A204.1 (cell line): ENCODE data around the gene OR6B1.

Experiments used
- FAIRE-seq: peaks from 2 replicates; lab custom pipeline; 2012; peaks lifted over from hg19 to GRCh38; lab: Jason Lieb, UNC

OR6B1 gene

DNA sequence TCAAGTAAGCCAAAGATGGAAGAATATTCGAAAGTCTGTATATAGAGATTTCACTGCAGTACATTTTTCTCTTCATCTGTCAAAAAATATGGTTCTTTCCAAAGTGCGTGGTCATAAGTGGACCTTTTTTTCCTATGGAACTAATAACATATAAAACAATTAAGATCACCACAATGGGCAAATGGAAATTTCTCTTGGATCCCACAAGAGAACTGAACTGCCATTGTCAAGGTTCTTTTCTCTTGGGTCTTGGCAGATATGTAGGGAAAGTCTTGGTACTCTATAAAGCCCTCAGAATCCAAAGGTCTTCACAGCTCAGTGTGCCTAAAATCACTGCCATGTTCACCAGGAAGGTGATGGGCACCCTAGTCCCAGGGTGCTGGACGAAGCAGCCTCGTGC lies at the start of gene OR6B1:
Gene OR6B1, plus strand, starts transcription at position 301 of the 400 bp plus-strand sequence. CDS start 3,677 bp downstream, outside the sequence.
- no peak for FAIRE-seq

DNA sequence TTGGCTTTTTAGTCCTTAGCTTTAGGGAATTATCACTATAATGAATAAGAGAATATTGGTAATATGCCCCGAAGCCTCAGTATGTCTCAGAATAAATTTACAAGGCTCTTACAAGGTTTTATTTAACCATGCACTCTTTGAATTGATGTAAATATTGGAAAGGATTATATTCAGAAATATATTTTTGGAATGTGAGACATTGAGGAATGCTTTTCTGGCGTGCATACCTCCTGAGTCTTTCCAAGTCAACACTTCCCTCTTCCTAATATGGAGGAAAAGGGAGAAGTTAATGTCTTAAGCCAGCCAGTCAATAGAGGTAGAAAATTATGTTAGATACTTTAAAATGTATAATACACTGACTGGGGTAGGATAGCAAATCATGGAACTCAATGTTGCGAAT lies 46.7 kb upstream of the OR6B1 start:
- no peak for FAIRE-seq

DNA sequence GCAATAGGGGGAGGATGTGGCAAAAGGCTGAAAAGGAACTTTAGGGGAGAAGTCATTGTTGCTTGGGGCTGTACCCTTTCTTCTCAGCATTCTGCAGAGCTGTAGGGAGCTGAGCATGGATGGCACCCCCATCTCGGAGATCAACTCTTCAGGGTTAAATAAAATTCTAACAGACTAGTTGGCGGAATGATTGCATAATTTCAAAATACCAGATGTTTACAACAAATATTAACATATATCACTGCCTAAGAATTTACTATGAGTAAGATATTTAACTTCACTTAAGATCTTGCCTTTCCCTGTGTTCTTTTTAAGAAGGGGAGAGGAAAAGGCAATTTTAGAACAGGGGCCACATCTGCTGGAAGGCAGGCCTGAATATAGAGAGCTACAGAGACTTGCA lies 46.0 kb upstream of the OR6B1 start:
- no peak for FAIRE-seq

DNA sequence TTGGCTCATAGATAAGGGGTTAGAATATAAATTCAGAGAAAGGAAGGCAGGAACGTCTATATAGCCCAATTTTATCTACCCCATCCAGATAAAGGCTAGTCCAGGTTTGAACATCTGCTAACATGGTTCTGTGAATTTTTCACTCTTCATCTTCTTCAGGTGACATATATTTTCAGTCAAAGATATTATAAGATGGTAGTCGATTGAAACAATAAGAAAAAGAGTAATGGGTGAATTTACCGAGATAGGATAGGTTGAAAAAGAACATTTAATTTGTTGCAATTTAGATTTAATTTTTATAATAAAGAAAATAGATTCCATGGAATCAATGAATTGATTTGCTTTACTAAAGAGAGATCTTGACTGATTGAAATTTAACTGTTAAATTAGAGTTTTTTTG lies 45.6 kb upstream of the OR6B1 start, which contains the start of gene OR2F1:
Gene OR2F1, plus strand, starts transcription at position 301 of the 400 bp plus-strand sequence. CDS start 5,127 bp downstream, outside the sequence.
- FAIRE-seq: peak; percentile 47

DNA sequence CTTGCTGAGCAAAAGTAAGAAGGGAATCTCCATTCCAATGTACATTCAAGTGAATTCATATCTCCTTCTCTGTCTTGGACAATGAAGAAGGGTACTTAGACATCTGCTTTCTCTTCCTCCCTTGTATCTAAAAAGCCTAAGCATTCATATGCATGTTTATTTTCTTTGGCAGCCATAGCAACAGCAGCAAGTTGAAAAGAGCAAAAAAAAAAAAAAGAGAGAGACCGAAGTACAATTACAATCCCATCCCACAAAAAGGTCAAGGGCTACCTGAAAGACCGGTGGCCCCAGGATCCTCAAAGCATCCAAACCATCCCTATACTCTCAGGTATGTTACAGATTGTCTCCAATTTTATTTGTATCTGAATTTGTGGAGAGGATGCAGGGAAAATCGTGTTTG lies 41.3 kb upstream of the OR6B1 start:
- no peak for FAIRE-seq

DNA sequence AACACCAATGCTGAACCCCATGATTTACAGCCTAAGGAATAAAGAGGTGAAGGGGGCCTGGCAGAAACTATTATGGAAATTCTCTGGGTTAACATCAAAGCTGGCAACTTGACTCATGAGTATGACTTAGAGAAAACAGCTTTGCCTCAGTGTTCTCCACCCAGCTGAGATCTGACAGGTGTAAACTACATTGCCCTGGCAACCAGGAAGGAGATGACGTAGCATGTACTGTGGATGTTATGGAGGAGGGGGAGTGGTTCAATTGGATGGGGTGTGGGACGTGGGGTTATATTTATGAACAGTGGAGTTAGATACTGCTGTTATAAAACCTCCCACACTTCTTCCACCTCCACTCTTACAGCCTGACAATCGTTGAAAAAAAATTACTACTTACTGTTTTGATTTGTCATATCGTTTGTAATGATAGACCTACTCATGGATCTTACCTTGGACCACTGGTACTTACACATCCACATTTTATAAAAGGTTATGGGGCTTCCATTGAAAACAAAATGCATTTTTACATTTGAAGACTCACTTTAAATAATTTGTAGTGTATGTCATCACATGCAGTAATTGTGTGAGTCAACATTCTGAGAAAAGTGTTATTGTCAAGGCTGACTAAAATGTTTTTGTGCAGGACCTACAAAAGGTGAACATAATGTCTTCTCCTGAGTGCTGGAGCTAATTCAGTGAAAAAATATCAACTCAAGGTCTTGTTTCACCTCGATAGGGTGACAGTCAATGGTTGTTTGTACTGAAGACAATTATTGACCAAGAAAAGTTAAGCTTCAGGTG lies 39.1 kb upstream of the OR6B1 start:
- FAIRE-seq: no peak

DNA sequence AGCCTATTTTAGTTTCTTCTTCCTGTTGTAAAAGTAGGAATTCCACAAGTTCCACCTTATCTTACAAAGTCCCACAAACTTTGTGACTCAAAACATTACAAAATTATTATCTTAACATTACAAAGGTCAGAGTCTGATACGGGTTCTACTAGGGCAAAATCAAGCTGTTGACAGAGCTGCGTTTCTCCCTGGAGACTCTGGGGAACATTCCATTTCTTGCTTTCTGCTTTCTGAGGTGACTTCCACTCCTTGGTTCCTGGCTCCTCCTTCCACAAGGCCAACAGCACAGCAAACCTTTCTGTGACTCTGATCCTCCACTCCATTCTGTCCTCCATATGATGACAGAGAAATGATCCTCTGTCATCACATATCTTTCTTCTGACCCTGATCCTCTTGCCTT lies 34.8 kb upstream of the OR6B1 start:
- no peak for FAIRE-seq

DNA sequence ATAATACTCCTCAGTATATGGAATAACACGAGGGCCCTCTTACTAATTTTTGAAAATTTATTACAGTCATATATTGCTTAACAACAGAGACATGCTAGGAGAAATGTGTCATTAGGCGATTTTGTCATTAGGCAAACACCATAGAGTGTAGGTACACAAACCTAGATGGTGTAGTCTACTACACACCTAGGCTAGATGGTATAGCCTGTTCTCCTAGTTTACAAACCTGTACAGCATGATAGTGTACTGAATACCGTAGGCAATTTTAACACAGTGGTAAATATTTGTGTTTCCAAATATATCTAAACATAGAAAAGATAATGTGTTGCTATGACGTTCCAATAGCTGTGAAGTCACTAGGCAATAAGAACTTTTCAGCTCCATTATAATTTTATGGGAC lies 32.7 kb upstream of the OR6B1 start:
- no peak for FAIRE-seq

DNA sequence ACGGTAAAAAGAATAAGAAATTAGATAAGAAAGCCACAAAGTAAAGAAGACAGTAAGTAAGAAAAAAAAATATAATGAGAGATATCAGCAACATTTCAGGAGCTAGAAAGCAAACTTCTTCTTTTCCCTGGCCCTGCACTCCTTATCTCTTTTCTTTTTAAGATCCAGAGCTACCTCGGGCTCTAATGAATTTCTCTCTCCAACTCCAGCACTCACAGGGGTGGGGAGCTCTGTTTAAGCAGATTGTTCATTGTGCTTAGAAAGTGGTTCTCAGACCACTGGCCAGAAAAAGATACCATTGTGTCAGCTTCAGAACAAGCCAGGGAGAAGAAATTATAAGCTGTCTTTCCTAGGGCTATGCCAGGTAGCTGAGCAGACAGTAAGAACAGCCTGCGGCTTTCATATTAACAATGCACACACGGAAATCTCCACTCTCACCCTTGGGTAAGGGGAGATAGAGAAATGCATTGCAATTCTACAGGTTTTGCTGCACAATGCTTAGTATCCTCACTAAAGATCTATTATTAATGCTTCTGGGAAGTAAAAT lies 26.2 kb upstream of the OR6B1 start:
- no peak for FAIRE-seq

DNA sequence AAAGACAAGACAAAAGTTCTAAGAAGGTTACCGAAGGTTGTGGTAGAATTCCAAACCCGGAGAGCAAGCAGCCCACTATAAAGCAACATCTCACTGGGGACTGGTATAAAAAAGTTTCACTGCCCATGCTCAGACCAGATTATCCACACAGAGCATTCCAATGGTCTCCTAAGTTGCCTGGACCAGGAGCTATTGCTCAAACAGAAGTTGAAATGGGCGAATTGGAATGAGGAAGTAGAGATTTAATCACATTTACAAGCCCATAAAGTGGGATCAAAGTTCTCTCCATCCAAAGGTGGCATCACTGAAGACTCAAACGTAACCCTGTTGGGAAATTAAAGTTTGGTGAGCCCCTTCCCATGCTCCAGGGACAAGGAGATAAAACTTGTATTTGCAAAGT lies 25.7 kb upstream of the OR6B1 start:
- FAIRE-seq: no peak

DNA sequence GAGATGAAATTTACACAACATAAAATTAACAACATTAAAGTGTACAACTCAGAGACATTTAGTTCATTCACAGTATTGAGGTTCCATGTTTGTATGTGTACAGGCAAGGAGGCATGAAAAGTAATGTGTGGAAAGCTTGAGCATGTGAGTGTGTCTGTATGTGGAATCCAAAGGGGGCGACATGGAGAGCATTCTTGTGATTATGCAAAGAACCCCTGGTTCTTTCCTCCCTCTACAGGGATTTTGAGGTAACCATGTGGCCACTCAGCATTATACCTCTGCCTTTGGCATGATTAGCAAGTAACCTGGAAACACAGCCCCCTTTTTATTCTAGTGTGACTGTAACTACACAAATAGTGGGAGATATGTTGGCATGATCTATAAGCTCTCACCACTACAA lies 24.5 kb upstream of the OR6B1 start:
- FAIRE-seq: no peak

DNA sequence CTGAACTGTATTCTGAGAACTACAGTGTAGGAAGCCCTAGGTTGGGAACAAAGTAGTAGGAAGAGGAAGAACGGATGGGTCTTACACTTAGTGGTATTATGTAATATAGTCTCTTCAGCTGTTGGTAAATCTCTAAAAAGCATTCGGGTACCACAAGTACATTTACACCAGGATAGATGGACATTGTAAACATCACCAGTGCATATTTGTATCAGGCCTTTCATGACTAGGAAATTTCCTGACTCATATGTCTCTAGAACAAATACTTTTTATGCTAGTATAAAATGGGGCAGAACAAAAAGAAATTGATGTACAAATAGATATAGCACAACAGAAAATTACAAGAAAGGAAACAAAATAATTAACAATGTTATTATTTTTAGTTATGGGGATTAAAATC lies 21.5 kb upstream of the OR6B1 start:
- FAIRE-seq: no peak

DNA sequence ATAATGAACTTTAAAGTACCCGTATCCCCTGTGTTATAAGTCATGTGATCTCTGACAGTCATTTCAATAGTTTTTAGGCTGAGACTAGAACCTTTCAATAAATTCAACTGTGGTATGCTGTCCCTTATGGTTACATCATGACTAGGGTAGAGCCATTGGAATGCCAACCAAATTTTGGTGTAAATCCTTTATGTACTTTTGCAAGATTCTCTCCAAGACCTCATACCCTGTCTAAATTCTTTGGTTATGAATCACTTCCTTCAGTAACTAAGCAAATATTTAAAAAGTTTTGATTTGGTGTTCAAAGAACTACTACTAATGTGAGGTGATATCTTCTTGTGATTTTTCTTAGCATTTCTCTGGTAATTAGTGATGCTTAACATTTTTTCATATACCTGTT lies 20.8 kb upstream of the OR6B1 start:
- no peak for FAIRE-seq

DNA sequence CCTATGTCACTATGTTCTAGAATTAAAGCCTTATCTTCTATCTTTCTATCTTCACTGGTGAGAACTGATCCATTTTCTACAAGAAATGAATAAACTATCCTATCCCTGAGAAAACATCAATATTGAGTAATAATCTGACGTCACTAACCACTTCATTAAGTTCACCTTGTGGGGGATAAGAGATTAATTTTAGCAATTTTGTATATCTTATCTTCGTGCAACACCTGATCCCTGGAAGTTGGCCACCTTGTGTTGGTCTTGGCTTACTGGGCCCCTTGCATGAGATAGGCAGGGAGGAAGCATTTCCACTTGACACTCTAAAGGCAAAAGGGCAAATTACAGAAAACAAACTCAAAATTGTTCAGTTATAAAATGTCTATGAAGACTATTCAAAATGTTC lies 20.1 kb upstream of the OR6B1 start:
- FAIRE-seq: no peak

DNA sequence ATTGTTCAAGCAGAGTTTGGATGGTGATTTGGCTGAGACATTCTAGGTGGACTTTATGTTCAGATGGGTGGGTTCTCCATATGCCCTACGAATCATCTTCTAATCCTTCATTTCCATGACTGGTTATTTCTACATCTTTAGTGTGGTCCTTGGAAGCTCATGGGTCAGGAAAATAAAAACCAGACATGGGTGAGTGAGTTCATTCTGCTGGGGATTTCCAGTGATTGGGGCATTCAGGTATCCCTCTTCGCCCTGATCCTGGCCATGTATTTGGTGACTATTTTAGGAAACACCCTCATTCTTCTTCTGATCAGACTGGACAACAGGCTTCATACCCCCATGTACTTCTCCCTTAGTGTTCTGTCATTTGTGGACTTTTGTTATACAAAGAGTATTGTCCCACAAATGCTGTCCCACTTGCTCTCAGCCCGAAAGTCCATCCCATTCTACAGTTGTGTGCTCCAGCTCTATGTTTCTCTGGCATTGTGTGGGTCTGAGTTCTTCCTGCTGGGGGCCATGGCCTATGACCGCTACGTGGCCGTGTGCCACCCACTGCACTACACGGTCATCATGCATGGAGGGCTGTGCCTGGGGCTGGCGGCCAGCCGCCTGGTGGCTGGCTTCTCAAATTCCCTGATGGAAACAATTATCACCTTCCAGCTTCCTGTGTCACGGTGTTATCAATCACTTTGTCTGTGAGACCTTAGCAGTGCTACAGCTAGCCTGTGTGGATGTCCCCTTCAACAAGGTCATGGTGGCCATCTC lies 19.2 kb upstream of the OR6B1 start:
- no peak for FAIRE-seq

DNA sequence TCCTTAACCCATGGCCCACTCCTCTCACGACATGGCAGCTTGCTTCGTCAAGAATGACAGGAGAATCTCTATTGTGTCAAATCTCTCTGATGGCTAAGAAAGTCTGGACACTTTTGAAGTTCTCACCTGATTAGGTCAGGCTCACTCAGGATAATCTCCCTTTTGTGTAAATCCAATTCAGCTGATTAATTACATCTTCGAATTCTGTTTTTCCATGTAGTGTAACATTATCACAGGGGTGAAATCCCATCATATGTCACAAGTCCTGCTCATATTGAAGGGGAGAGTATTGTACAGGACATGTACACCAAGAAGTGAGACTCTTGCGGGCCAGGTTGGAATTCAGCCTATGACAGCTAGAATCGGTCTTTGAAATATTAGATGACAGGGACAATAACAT lies 16.2 kb upstream of the OR6B1 start:
- no peak for FAIRE-seq

DNA sequence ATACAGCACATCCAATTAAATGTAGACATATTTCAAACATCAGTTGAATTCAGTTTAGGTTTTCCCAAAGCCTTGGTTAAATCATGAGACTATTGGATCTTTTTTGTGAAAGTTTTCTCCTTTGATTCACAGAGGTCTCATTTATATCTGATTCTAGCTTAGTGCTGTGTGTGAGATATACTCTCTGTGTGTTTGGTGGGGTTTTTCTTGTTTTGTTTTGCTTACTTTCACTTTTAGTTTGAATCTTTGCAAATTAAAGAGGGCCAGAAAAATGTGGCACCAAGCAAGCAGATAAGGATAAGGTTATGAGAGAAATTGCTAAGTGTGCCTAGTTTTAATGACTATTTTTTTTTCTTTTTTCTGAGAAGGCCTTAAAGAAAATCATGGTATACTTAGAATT lies 12.6 kb upstream of the OR6B1 start:
- no peak for FAIRE-seq

DNA sequence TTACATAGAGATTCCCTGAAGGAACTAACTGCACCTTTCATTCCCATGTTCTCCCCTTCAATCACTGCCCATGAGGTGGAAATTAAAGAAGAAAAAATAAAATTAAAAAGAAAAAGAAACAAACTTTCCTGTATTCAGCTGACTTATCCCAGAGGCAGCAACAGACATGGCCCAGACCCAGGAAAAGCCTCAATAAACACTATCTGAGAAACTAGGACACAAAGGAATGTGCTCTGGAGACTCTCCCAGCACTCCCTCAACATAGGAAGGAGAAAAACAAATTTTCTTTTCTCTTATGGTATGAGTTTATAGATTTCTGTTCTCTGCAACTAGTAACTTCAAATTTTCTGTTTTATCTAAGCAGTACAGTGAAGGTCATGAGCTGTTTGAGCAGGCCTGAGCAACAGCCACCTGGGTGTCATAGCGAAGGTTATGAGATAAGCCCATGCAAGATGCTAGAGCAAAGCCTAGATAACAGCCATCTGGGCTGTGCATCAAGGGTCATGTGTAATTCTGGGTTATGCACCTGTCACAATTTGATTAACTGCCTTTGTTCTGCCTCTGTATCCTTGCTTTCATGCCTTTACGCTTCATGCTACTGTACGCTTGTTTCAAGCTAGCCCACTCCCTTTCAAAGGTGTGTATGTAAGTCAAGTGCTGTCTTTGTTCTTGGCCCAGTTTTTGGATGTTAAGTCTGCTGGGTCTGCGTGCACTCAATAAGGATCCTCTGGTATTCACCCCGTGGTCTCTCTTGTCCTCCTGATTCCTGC lies 11.0 kb upstream of the OR6B1 start:
- FAIRE-seq: no peak

DNA sequence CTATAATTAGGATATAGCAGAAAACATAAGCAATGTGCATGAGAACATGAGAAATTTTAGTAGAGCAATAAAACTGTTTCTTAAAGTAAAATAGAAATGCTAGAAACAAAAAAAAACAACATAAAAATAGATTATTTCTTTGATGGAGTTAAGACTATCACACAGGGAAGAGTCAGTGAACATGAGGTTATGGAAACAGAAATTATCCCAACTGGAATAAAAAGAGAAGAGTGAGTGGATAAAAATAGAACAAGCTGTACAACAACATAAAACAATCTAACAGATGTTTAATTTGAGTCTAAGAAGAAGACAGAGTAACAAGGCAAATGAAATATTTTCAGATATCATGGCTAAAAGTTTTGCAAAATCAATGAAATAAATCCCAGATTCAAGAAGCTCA lies 7.5 kb upstream of the OR6B1 start:
- FAIRE-seq: no peak

DNA sequence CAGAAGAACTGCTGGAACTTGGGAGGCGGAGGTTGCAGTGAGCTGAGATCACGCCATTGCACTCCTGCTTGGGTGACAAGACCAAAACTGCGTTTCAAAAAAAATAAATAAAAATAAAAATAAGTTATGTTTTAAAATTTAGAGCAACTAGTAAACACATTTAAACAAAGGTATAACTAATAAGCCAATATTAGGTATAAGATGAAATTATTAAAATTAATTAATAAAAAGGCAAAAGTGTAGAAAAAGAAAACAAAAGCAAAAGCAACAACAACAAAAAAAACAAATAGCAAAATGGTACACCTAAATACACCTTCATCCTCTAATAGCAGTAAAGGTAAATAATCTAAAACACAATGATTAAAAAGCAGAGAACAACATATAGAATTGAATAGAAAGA lies 6.2 kb upstream of the OR6B1 start:
- peak; percentile 55 for FAIRE-seq

DNA sequence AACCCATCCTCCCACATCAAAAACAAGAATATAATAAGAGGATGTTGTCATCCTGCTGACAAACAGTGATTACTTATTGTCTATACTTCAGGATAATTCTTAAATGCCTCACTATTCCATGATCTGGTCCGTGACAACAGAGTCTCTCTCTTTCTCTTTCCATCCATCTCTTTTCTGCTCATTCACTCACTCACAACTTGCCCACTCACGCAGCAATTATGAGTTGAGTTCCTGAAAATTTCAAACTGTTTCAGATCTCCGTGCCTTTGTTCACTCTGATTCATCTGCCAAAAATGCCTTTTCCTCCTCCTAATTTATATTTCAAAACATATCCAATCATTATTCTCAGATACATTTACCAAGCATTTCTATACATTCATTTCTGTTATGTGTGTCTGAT lies 1.4 kb downstream of the OR6B1 start:
- no peak for FAIRE-seq

DNA sequence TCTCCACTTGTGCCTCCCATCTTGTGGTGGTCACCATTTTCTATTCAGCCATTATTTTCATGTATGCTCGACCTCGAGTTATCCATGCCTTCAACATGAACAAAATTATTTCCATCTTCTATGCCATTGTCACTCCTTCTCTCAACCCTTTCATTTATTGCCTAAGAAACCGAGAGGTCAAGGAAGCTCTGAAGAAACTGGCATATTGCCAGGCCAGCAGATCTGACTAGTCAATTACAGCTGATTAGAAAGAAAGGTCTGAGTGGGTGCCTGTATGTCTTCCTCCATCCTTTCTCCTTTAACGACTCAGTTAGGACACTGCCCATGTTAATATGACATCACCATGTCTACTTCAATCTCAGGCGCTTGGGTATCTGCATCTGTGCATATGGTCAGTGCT lies 4.6 kb downstream of the OR6B1 start:
- no peak for FAIRE-seq
